ENCODE results near the gene HHEX.
"Not testable (repeated sequence)": the region's sequence is repeated elsewhere in the genome, so short reads cannot be mapped to it uniquely, and the experiment has no call there.

The HHEX gene

DNA sequence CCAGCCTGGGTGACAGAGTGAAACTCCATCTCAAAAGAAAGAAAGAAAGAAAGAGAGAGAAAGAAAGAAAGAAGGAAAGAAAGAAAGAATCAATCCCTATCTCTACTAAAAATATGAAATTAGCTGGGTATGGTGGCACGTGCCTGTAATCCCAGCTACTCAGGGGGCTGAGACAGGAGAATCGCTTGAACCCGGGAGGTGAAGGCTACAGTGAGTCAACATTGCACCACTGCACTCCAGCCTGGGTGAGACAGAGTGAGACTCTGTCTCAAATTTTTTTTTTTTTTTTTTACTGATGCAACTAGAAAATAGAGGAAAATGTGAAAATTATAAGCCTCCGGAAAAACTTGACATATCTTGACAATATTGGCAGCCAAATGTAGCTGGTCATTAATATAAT is 52.0 kb downstream of the HHEX start:
- DNase-seq = not testable (repeated sequence)

DNA sequence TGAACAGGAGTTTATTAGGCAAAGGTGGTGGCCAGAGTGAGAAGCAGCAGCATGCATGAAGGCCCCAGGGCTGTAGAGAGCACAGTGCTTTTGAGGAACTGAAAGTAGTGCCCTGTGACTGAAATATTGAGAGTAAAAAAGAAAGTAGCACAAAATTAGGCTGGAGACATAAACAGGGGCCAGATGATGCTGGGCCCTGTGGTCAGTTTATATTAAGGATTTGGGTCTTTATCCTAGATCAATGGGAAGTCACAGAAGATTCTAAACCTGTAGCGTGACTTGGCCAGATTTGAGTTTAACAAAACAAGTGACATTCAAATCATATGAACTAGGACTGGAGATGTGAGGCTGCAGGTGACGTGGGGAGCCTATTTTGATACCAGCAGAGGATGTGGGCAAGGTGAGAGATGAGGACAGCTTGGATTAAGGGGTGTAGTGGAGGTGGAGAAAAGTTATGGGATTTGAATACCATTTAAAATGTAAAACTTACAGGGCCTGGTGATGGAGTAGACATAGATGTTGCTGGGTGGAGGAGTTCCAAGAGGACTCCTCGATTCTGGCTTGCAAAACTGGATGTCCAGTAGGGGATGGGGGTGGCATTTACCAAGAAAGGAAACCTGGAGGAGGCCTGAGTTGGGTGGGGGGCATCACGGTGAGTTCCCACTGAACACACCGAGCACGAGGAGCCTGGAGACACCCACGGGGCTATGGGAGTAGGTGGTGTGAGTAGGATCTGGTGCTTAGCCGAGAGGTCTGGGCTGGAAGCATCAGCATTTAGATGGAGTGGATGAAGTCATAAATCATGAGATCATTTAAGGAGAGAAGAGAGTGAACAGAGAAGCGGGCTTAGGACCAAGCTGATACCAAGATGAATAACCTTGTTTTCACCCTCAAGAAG is 52.8 kb downstream of the HHEX start:
- no peak for DNase-seq
